H1 (cell line): ENCODE results near the gene EHD4. TPM values are rescaled to one million over a fixed set of nuclear protein-coding genes. Genes with fewer than 3 reads are reported as not detected.

Experiments
- CHD7 ChIP-seq: fragments of 300-600 bp; sonication (generic); IDR thresholded peaks from 2 replicates; pipeline ENCODE4 v1.7.1; 2012; ENCODE audit warnings: low read length, moderate library complexity, mild to moderate bottlenecking, inconsistent platforms; ENCODE audit not compliant: insufficient replicate concordance
- CREB1 ChIP-seq: IDR thresholded peaks from 2 replicates; pipeline ENCODE4 v1.6.1; 2012; ENCODE audit warnings: inconsistent platforms
- FOSL1 ChIP-seq: IDR thresholded peaks from 2 replicates; pipeline ENCODE4 v1.6.1; 2011; ENCODE audit warnings: mild to moderate bottlenecking, low read depth, low read length, moderate library complexity; ENCODE audit not compliant: insufficient read depth
- KDM4A ChIP-seq: IDR thresholded peaks from one replicate; pipeline ENCODE4 v1.7.1; 2012; ENCODE audit warnings: low read depth, mild to moderate bottlenecking, moderate library complexity, low read length, inconsistent platforms; ENCODE audit not compliant: severe bottlenecking
- KDM5A ChIP-seq: fragments of 200-600 bp; IDR thresholded peaks from 2 replicates; pipeline ENCODE4 v1.7.1; 2012; ENCODE audit warnings: mild to moderate bottlenecking, low read length, inconsistent platforms, mixed read lengths
- MAFK ChIP-seq: IDR thresholded peaks from 2 replicates; pipeline ENCODE4 v1.6.1; 2012; ENCODE audit warnings: low read depth, mild to moderate bottlenecking, improper control_type of control experiment, low read length
- SIX5 ChIP-seq: IDR thresholded peaks from 2 replicates; pipeline ENCODE4 v1.6.1; 2011; ENCODE audit warnings: mild to moderate bottlenecking, low read depth, low read length
- SP1 ChIP-seq: IDR thresholded peaks from 2 replicates; pipeline ENCODE4 v1.6.1; 2011; ENCODE audit warnings: low read depth, low read length
- SP2 ChIP-seq: IDR thresholded peaks from 2 replicates; pipeline ENCODE4 v1.6.1; 2012; ENCODE audit warnings: mild to moderate bottlenecking, low read length, inconsistent platforms
- SUZ12 ChIP-seq: fragments of 200-600 bp; sonication (generic); IDR thresholded peaks from 2 replicates; pipeline ENCODE4 v1.6.1; 2012; ENCODE audit warnings: mild to moderate bottlenecking, inconsistent platforms, low read length, moderate library complexity, mixed read lengths
- TAF7 ChIP-seq: optimal IDR thresholded peaks from 2 replicates; pipeline ENCODE3; 2011; ENCODE audit warnings: low read depth, mild to moderate bottlenecking, inconsistent platforms, low read length, moderate library complexity, borderline replicate concordance
- polyA plus RNA-seq, 7 experiments: library from polyadenylated mRNA; depleted of rRNA in 3 of 7; stranded (reverse) in 5 of 7; unstranded in 2 of 7; fragments of >200 nt in 5 of 7; fragments of 200-250 nt in 2 of 7; gene quantifications; 1 replicate in 5 of 7; 2 replicates in 1 of 7; 4 replicates in 1 of 7; pipeline versions ENCODE4 v1.2.1 to v1.2.3, GENCODE V29; 2011 to 2013; ENCODE audit warnings: missing spikeins in 2 of 7, mixed read lengths in 2 of 7
- total RNA-seq: library from RNA; stranded (reverse); fragmentation: NEBNext Ultra II Directional; extraction: Animal tissue kit (Norgen Biotek cat#: 25700); gene quantifications from 2 replicates; pipeline ENCODE4 v1.2.1, GENCODE V29; 2021

EHD4 gene
- total and polyA plus RNA-seq, 2 of the 8 experiments (the other 6 are each of a cell fraction or from before 2014, with no cell fraction given), result 17.5 to 24.5 TPM

GRCh38 chr15:41854443-41854842, 117.9 kb downstream of the EHD4 start (continued):
- no peak for TF ChIP-seq CHD7
- no peak for TF ChIP-seq MAFK
- TF ChIP-seq KDM5A, result no peak
- no peak for TF ChIP-seq TAF7
- TF ChIP-seq SP2, result no peak
- no peak for TF ChIP-seq SIX5
- TF ChIP-seq FOSL1, result no peak
- no peak for TF ChIP-seq CREB1
- no peak for TF ChIP-seq SUZ12
- TF ChIP-seq KDM4A, result no peak
- TF ChIP-seq SP1, result no peak
